ENCODE measurements around the gene RNU11. TPM values are rescaled to one million over a fixed set of nuclear protein-coding genes. Genes with fewer than 3 reads are reported as not detected.

Gene RNU11
- polyA plus RNA-seq (2013, experiment 1 of 4), result 46.3 TPM
- polyA plus RNA-seq (2013, experiment 2 of 4), result 139 TPM
- 4,056 TPM for polyA plus RNA-seq (2013, experiment 3 of 4)
- polyA plus RNA-seq (2013, experiment 4 of 4), result 1,777 TPM

- peak within 1 kb of the TSS; percentile 100 for H3K27ac ChIP-seq (ENCODE audit: insufficient read depth, low read depth, low read length, poor library complexity, severe bottlenecking)
- 18% methylated on average over 28 of the region's 28 CpGs for WGBS, 2 experiments
- no peaks in the 10 kb centered on the region for H3K36me3 ChIP-seq (ENCODE audit: control insufficient read depth, insufficient read depth, low read length)
- no peaks in the 10 kb centered on the region for H3K27me3 ChIP-seq (ENCODE audit: control insufficient read depth, insufficient read depth, low read length, poor library complexity, severe bottlenecking)
- H3K4me3 ChIP-seq (ENCODE audit: insufficient read depth, low read depth, low read length), result peak within 1 kb of the TSS; percentile 44
- H3K9me3 ChIP-seq (ENCODE audit: control insufficient read depth, low read length), result no peaks in the 10 kb centered on the region
- no peaks in the 10 kb centered on the region for H3K4me1 ChIP-seq (ENCODE audit: control insufficient read depth, insufficient read depth, low read length)
Measured at GRCh38 chr1:28648474-28649198, at the start of gene RNU11. Gene RNU11 (plus strand): TSS chr1:28648600.

DNA sequence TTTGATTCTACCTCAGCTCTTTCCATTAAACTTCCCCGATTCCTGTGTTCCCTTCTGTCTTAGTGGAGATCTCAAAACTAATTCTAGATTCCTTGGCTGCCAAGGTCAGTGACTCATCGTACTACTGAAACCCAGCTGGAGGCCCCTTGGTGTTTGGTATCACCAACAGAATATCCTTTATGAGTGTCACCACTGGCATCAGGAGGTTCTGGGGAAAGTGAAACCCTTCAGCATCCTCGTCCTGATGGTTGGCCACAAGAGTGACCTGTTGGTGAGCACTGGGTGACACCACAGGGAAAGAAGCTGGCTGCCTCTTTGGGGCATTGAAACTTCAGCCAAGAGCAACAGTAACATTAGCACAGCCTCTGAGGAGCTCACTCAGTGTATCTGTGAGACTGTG lies 46.7 kb upstream of the RNU11 start:
- Histone ChIP-seq H3K36me3 (ENCODE audit: control insufficient read depth, insufficient read depth, low read length) (peaks cover 4% of the 10 kb centered on the region), H3K27ac (ENCODE audit: insufficient read depth, low read depth, low read length, poor library complexity, severe bottlenecking) (no peak overlapping the region), H3K4me1 (ENCODE audit: control insufficient read depth, insufficient read depth, low read length) (no peaks in the 10 kb centered on the region), H3K27me3 (ENCODE audit: control insufficient read depth, insufficient read depth, low read length, poor library complexity, severe bottlenecking) (no peaks in the 10 kb centered on the region), H3K4me3 (ENCODE audit: insufficient read depth, low read depth, low read length) (no peak overlapping the region), H3K9me3 (ENCODE audit: control insufficient read depth, low read length) (no peaks in the 10 kb centered on the region)
- 91 to 97% methylated on average over 3 of the region's 3 CpGs for WGBS, 2 experiments

DNA sequence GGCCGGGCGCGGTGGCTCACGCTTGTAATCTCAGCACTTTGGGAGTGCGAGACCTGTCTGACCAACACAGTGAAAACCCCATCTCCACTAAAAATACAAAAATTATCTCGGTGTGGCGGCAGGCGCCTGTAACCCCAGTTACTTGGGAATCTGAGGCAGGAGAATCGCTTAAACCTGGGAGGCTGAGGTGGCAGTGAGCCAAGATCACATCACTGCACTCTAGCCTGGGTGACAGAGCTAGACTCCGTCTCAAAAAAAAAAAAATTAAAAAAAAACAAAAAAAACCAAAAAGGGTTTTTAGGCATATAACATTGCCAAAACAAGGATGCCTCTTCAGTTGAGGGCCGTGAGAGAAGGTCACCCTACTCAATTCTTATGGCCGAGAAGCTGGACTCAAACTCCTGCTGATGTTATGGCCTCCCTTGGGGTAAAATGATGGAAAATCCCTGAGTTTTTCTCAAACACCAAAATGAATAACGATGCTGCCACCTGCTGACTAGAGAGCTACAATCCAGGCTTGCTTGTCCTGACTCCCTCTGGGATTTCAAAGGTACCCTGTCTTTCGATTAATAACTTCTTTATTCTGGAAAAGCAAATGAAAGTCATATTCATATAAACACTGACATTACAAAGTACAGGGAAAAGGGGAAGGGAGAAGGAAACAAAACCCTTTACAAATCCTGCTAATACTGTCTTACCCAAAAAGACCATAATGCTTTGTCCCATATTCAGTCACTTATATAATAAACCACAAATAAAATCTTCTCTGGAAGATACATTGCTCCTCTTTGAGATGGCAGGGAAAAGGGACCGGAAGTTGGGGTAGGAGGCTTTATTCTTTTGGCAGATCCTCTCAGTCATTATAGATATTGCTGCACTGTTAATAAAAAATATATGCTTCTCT lies 45.6 kb upstream of the RNU11 start:
- Histone ChIP-seq H3K27ac (ENCODE audit: insufficient read depth, low read depth, low read length, poor library complexity, severe bottlenecking) (no peak overlapping the region), H3K36me3 (ENCODE audit: control insufficient read depth, insufficient read depth, low read length) (peaks cover 6% of the 10 kb centered on the region), H3K9me3 (ENCODE audit: control insufficient read depth, low read length) (no peaks in the 10 kb centered on the region), H3K27me3 (ENCODE audit: control insufficient read depth, insufficient read depth, low read length, poor library complexity, severe bottlenecking) (no peaks in the 10 kb centered on the region), H3K4me3 (ENCODE audit: insufficient read depth, low read depth, low read length) (no peak overlapping the region), H3K4me1 (ENCODE audit: control insufficient read depth, insufficient read depth, low read length) (no peaks in the 10 kb centered on the region)
- WGBS, 2 experiments, result 80 to 82% methylated on average over 14 to 15 of the region's 15 CpGs

DNA sequence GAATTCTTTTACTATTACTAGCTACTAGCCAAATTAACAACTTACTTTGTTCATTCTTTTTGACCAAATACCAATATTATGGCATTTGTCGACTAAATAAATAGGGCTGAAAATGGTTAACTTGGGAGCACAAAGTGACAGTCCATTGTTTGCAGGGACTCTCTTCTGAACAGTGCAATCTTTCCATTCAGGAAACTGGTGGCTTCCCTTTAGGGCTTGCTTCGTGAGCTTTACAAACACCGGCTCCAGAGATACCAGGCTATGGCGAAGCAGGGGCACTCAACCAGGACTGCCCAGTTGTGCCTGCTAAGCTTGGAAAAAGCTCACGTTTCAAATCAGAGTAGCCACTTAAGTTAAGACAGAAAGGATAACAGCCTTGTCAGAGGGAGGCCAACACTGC lies 44.0 kb upstream of the RNU11 start:
- WGBS, 2 experiments, result 95 to 96% methylated on average over 5 of the region's 5 CpGs
- Histone ChIP-seq H3K9me3 (ENCODE audit: control insufficient read depth, low read length) (no peaks in the 10 kb centered on the region), H3K27ac (ENCODE audit: insufficient read depth, low read depth, low read length, poor library complexity, severe bottlenecking) (no peak overlapping the region), H3K27me3 (ENCODE audit: control insufficient read depth, insufficient read depth, low read length, poor library complexity, severe bottlenecking) (no peaks in the 10 kb centered on the region), H3K4me1 (ENCODE audit: control insufficient read depth, insufficient read depth, low read length) (no peaks in the 10 kb centered on the region), H3K4me3 (ENCODE audit: insufficient read depth, low read depth, low read length) (no peak overlapping the region), H3K36me3 (ENCODE audit: control insufficient read depth, insufficient read depth, low read length) (peaks cover 6% of the 10 kb centered on the region)

GRCh38 chr1:28604962-28605361 lies 43.4 kb upstream of the RNU11 start:
- H3K27me3 ChIP-seq (ENCODE audit: control insufficient read depth, insufficient read depth, low read length, poor library complexity, severe bottlenecking), result no peaks in the 10 kb centered on the region
- no peaks in the 10 kb centered on the region for H3K9me3 ChIP-seq (ENCODE audit: control insufficient read depth, low read length)
- H3K4me3 ChIP-seq (ENCODE audit: insufficient read depth, low read depth, low read length), result no peak overlapping the region
- H3K27ac ChIP-seq (ENCODE audit: insufficient read depth, low read depth, low read length, poor library complexity, severe bottlenecking), result no peak overlapping the region
- no peaks in the 10 kb centered on the region for H3K4me1 ChIP-seq (ENCODE audit: control insufficient read depth, insufficient read depth, low read length)
- WGBS, 2 experiments, result 89 to 93% methylated on average over 6 of the region's 6 CpGs
- H3K36me3 ChIP-seq (ENCODE audit: control insufficient read depth, insufficient read depth, low read length), result peaks cover 12% of the 10 kb centered on the region

DNA sequence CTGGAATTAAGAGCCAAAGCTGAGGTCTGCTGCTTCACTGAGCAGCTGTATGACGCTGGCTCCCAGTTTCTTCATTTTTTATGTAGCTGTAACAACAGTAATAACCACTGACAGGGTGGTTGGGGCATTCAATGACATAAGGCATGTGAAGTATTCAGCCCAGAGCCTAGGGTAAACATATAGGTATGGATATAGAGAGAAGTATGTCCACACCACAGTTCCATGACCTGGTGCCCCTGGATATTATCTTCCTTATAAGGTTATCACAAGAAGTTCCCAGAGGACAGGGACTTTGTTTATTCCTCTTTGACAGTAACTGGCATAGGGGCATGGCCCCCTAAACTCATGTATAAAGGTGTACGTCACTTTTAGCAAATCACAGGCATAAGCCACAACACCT lies 41.6 kb upstream of the RNU11 start:
- Histone ChIP-seq H3K9me3 (ENCODE audit: control insufficient read depth, low read length) (no peaks in the 10 kb centered on the region), H3K27me3 (ENCODE audit: control insufficient read depth, insufficient read depth, low read length, poor library complexity, severe bottlenecking) (no peaks in the 10 kb centered on the region), H3K27ac (ENCODE audit: insufficient read depth, low read depth, low read length, poor library complexity, severe bottlenecking) (no peak overlapping the region), H3K4me3 (ENCODE audit: insufficient read depth, low read depth, low read length) (no peak overlapping the region), H3K36me3 (ENCODE audit: control insufficient read depth, insufficient read depth, low read length) (peaks cover 16% of the 10 kb centered on the region), H3K4me1 (ENCODE audit: control insufficient read depth, insufficient read depth, low read length) (no peaks in the 10 kb centered on the region)
- WGBS, 2 experiments, result 84 to 96% methylated on average over 2 of the region's 2 CpGs

- no peaks in the 10 kb centered on the region for H3K27me3 ChIP-seq (ENCODE audit: control insufficient read depth, insufficient read depth, low read length, poor library complexity, severe bottlenecking)
- H3K27ac ChIP-seq (ENCODE audit: insufficient read depth, low read depth, low read length, poor library complexity, severe bottlenecking), result no peak overlapping the region
- peaks cover 10% of the 10 kb centered on the region for H3K36me3 ChIP-seq (ENCODE audit: control insufficient read depth, insufficient read depth, low read length)
- H3K4me1 ChIP-seq (ENCODE audit: control insufficient read depth, insufficient read depth, low read length), result no peaks in the 10 kb centered on the region
- no peak overlapping the region for H3K4me3 ChIP-seq (ENCODE audit: insufficient read depth, low read depth, low read length)
- 94 to 95% methylated on average over 5 of the region's 5 CpGs for WGBS, 2 experiments
- no peaks in the 10 kb centered on the region for H3K9me3 ChIP-seq (ENCODE audit: control insufficient read depth, low read length)
Measured at GRCh38 chr1:28613175-28613574, 35.2 kb upstream of the RNU11 start.

- no peaks in the 10 kb centered on the region for H3K27me3 ChIP-seq (ENCODE audit: control insufficient read depth, insufficient read depth, low read length, poor library complexity, severe bottlenecking)
- WGBS, 2 experiments, result 75 to 100% methylated on average over 1 of the region's 1 CpG
- H3K27ac ChIP-seq (ENCODE audit: insufficient read depth, low read depth, low read length, poor library complexity, severe bottlenecking), result no peak overlapping the region
- H3K4me1 ChIP-seq (ENCODE audit: control insufficient read depth, insufficient read depth, low read length), result no peaks in the 10 kb centered on the region
- H3K36me3 ChIP-seq (ENCODE audit: control insufficient read depth, insufficient read depth, low read length), result no peaks in the 10 kb centered on the region
- no peak overlapping the region for H3K4me3 ChIP-seq (ENCODE audit: insufficient read depth, low read depth, low read length)
- no peaks in the 10 kb centered on the region for H3K9me3 ChIP-seq (ENCODE audit: control insufficient read depth, low read length)
Measured at GRCh38 chr1:28631713-28632112, 16.7 kb upstream of the RNU11 start.

DNA sequence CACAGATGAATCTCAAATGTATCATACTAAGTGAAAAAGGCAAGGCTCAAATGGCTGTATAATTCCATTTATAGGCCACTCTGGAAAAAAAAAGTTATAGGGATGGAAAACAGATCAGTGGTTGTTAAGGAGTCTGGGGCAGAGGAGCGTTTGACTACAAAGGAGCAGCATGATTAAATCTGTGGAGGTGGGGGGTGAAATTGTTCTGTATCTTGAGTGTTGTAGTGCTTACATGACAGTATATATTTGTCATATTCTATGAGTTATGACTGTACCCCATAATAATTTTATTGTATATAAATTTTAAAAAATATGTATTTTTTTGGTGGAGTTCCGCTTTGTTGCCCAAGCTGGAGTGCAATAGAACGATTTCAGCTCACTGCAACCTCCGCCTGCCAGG lies 15.8 kb upstream of the RNU11 start:
- no peaks in the 10 kb centered on the region for H3K4me1 ChIP-seq (ENCODE audit: control insufficient read depth, insufficient read depth, low read length)
- no peaks in the 10 kb centered on the region for H3K36me3 ChIP-seq (ENCODE audit: control insufficient read depth, insufficient read depth, low read length)
- H3K27me3 ChIP-seq (ENCODE audit: control insufficient read depth, insufficient read depth, low read length, poor library complexity, severe bottlenecking), result no peaks in the 10 kb centered on the region
- H3K9me3 ChIP-seq (ENCODE audit: control insufficient read depth, low read length), result no peaks in the 10 kb centered on the region
- 91 to 98% methylated on average over 4 of the region's 4 CpGs for WGBS, 2 experiments
- H3K27ac ChIP-seq (ENCODE audit: insufficient read depth, low read depth, low read length, poor library complexity, severe bottlenecking), result no peak overlapping the region
- H3K4me3 ChIP-seq (ENCODE audit: insufficient read depth, low read depth, low read length), result no peak overlapping the region

DNA sequence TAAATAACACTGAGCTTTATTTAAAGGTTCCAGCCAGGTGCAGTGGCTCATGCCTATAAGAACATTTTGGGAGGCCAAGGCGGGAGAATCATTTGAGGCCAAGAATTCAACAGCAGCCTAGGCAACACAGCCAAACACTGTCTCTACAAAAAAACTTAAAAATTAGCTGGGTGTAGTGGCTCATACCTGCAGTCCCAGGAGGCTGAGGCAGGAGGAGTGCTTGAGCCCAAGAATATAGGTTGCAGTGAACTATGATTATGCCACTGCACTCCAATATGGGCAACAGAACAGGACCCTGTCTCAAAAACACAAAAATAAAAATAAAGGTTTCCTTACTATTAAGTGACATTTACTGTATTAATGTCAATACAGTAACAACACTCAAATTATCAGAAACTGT lies 7.6 kb upstream of the RNU11 start:
- H3K4me1 ChIP-seq (ENCODE audit: control insufficient read depth, insufficient read depth, low read length), result peaks cover 6% of the 10 kb centered on the region
- H3K27me3 ChIP-seq (ENCODE audit: control insufficient read depth, insufficient read depth, low read length, poor library complexity, severe bottlenecking), result no peaks in the 10 kb centered on the region
- no peaks in the 10 kb centered on the region for H3K9me3 ChIP-seq (ENCODE audit: control insufficient read depth, low read length)
- H3K4me3 ChIP-seq (ENCODE audit: insufficient read depth, low read depth, low read length), result no peak overlapping the region
- H3K27ac ChIP-seq (ENCODE audit: insufficient read depth, low read depth, low read length, poor library complexity, severe bottlenecking), result no peak overlapping the region
- 91 to 92% methylated on average over 1 of the region's 1 CpG for WGBS, 2 experiments
- H3K36me3 ChIP-seq (ENCODE audit: control insufficient read depth, insufficient read depth, low read length), result no peaks in the 10 kb centered on the region

Data from ectodermal cell (in vitro differentiated cells).